HCEC 1CT (cell line): ENCODE results near the gene C14orf93.

Experiments
- DNase-seq: peaks from one replicate; pipeline ENCODE4 v3.0.0-alpha.2; 2017

The C14orf93 gene, protein sequence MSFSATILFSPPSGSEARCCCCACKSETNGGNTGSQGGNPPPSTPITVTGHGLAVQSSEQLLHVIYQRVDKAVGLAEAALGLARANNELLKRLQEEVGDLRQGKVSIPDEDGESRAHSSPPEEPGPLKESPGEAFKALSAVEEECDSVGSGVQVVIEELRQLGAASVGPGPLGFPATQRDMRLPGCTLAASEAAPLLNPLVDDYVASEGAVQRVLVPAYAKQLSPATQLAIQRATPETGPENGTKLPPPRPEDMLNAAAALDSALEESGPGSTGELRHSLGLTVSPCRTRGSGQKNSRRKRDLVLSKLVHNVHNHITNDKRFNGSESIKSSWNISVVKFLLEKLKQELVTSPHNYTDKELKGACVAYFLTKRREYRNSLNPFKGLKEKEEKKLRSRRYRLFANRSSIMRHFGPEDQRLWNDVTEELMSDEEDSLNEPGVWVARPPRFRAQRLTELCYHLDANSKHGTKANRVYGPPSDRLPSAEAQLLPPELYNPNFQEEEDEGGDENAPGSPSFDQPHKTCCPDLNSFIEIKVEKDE

DNA sequence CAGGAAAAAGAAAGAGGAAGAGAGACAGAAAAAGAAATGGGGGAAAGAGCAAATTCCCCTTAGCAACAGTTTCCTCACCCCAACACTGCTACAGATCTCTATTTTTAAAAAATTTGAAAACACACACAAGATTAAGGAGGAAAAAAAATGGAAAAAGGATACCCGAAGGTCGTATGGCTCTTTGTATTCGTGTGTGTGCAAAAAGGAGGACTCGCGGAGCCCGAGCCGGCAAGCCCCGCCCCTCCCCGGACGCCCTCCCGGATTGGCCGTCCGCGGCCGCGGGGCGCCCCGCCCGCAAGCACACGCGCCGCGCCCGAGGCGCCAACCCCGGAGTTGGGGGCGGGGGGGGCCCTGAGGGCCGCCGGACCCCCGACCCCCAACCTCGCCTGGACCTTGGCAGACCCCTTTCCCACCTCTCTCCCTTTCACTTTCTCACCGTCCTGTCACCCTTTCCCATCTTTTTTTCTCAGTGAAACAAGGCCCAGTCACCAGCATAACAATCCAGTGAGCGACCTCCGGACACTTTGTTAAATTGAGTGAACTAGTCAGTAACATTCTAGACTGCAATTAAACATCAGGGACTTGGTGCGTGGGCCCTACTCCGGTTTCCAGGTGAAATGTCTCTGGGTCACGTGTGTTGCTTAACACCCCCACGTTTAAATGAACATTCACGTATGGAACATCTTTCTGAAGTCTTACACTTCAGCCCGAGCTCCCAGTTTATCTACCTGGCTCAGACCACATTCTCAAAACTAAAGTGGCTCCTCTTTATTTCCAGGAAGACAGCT lies at the start of gene C14orf93:
C14orf93 (minus strand) TSS at position 205 of the 788 bp plus-strand sequence. CDS start 11,120 bp downstream, outside the sequence.
- peak; percentile 64 for DNase-seq

GRCh38 chr14:23058654-23059504 lies 48.9 kb upstream of the C14orf93 start:
- DNase-seq, result no peak

DNA sequence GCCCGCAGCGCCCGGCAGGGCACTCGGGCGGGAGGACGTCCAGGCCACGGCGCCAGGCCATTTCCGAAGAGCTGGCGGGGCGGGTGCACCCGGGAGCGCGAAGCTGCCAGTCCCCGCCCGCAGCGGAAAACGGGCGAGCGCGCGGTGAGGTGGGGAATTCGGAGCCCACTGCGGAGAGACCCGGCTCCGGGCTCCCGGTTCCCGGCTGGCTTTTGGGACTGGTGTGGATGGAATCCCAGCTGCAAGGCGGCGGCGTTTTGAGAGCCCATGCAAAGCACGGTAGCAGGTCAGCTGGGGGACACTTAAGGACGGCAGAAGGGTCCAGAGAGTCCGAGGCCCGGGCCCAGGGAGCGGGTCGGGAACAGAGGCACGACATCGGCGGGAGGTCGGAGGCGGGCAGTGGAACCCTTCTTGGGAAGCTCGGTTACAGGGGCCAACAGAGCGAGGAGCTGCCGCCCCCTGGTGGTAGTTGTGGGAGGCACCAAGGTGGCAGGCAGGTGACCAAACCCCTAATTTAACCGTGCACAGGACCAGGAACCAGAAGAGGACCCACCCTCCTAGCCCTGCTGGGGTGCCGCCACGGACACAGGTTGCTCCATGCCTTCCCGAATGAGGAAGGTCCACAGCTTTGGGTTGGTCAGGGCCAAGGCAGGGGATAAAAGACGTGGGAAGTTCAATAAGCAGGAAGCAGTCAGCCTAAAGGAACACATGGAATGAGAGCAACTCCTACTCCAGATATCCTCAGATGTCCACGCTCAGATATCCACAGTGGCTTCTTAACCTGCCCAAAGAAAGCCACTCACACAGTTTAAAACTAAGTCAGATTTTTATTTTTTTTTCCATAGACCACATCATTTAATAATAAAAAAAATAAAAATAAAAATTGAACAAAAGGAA lies 48.1 kb upstream of the C14orf93 start:
- DNase-seq, result peak; percentile 81

GRCh38 chr14:23056956-23057756 lies 47.2 kb upstream of the C14orf93 start, which contains the start of gene CDH24:
Gene CDH24 (minus strand): TSS chr14:23057520. CDS start chr14:23055733, 1,787 bp downstream.
- peak; percentile 65 for DNase-seq

DNA sequence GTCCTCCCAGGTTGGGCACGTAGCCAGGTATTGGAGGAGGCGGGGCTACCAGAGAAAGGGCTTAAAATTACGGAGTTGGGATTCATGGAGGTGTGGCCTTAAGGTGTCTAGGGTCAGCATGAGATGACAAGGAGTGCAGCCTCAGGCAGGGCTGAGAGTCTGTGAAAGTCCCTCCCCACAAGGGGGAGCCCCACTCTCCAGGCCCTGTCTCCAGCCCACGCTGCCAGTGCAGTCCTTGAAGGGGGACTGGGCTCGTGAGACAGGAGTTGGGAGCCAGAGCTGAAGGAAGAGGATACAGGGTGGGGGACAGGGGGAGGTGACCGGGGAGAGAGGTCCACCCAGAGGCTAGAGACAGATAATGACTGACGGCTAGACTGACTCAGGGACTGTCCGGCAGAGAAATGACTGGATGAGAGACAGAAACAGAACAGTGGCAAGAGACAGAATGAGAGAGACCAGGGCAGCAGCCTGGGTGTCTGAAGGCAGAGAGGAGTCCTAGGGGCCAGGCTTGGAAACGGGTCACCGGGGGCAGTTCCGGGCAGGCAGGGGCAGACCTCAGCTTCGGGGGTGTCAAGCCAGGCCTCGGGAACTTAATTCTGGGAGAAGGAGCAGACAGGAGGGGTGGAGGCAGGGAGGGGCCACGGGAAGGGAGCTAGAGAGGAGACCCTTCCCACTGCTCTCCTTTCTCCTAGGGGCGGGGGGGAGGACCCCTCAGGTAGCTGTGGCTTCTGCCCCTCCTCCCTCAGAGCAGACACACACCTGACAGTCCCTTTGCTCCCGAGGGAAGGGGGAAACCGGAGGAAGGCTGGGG lies 46.4 kb upstream of the C14orf93 start:
- peak; percentile 57 for DNase-seq

GRCh38 chr14:23055621-23056144 lies 45.7 kb upstream of the C14orf93 start:
- DNase-seq, result no peak

DNA sequence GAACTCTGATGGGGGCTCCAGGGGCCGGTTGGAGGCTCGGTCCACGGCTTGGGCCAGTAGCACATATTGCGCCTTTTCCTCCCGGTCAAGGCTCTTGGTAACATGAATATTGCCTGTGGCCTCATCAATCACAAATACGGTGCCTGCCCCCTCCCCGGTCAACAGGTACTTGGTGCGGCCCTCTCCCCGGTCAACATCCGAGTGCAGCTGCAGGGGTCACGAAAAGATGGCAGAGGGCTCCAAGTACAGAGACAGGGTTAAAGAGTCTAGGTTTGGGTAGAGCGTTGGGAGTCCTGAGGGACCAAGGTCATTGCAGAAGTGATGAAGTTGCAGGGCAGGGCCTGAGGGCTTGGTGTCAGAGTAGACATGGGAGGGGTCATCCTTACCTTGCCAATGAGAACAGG lies 45.2 kb upstream of the C14orf93 start:
- DNase-seq, result no peak

GRCh38 chr14:23054000-23054811 lies 44.3 kb upstream of the C14orf93 start:
- no peak for DNase-seq

- DNase-seq, result no peak
These were observed 43.5 kb upstream of the C14orf93 start for GRCh38 chr14:23053426-23053825.

DNA sequence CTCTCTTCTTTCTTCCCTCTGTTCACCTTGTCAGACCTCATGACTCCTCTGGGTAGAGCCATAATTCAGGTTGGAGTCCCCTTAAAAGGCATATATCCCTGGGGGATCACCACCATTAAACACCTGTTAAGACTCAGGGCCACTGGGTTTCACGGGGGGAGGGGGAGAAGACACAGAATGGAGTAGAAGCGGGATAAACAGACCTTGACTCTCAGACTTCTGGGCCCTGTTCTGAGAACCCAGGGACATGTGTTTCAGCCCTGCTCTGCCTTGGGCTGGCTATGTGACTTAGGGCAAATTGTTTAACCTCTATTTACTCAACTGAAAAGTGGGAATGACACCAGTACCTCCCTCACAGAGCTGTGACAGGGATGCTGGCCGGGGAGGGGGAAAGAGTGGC lies 42.7 kb upstream of the C14orf93 start:
- no peak for DNase-seq

GRCh38 chr14:23052182-23052623 lies 42.3 kb upstream of the C14orf93 start:
- no peak for DNase-seq

GRCh38 chr14:23051141-23052057 lies 41.5 kb upstream of the C14orf93 start:
- DNase-seq, result no peak

GRCh38 chr14:23049011-23049410 lies 39.1 kb upstream of the C14orf93 start:
- no peak for DNase-seq

GRCh38 chr14:23047751-23048693 lies 38.1 kb upstream of the C14orf93 start:
- DNase-seq, result no peak

GRCh38 chr14:23047034-23047634 lies 37.2 kb upstream of the C14orf93 start:
- no peak for DNase-seq
